SK-N-SH treated with all-trans-retinoic acid at 6 μM for 48 hours (cell line): ENCODE measurements around the gene USP12.

Experiments used
- ATAC-seq: fragments of 200-7000 bp; cut with Tn5 transposase; 3 replicates; pipeline ENCODE4 v1.9.1; 2020; ENCODE audit warnings: mild to moderate bottlenecking, moderate library complexity
- ARNTL ChIP-seq: fragments of 450-650 bp; formaldehyde crosslinking; IDR thresholded peaks from 2 replicates; pipeline ENCODE4 v1.5.0; 2020; ENCODE audit warnings: low read depth, mild to moderate bottlenecking, moderate library complexity, borderline replicate concordance
- BACH2 ChIP-seq: fragments of 250-450 bp; sonication (Bioruptor Pico); IDR thresholded peaks from 2 replicates; pipeline ENCODE4 v1.9.0; 2021; ENCODE audit warnings: mild to moderate bottlenecking, borderline replicate concordance
- CREB5 ChIP-seq: fragments of 250-450 bp; sonication (Bioruptor Pico); IDR thresholded peaks from 2 replicates; pipeline ENCODE4 v1.5.1; 2020; ENCODE audit warnings: low read depth, mild to moderate bottlenecking, moderate library complexity
- CSDC2 ChIP-seq: fragments of 250-450 bp; sonication (Bioruptor Pico); IDR thresholded peaks from 2 replicates; pipeline ENCODE4 v1.5.0; 2020; ENCODE audit warnings: mild to moderate bottlenecking, moderate library complexity
- ESRRG ChIP-seq: fragments of 250-450 bp; sonication (Bioruptor Pico); IDR thresholded peaks from 2 replicates; pipeline ENCODE4 v1.6.1; 2021; ENCODE audit warnings: mild to moderate bottlenecking
- GLIS3 ChIP-seq: fragments of 250-450 bp; sonication (Bioruptor Pico); IDR thresholded peaks from 2 replicates; pipeline ENCODE4 v1.5.0; 2020; ENCODE audit warnings: mild to moderate bottlenecking, moderate library complexity
- ISL1 ChIP-seq: fragments of 250-450 bp; sonication (Bioruptor Pico); IDR thresholded peaks from 2 replicates; pipeline ENCODE4 v2.1.2; 2022; ENCODE audit warnings: mild to moderate bottlenecking, moderate library complexity
- OSR1 ChIP-seq: fragments of 250-450 bp; sonication (Bioruptor Pico); IDR thresholded peaks from 2 replicates; pipeline ENCODE4 v1.8.0; 2022; ENCODE audit warnings: moderate library complexity, mild to moderate bottlenecking, inconsistent platforms
- RARB ChIP-seq: fragments of 250-450 bp; sonication (Bioruptor Pico); IDR thresholded peaks from 2 replicates; pipeline ENCODE4 v1.8.0; 2021; ENCODE audit warnings: mild to moderate bottlenecking, moderate library complexity
- TCF4 ChIP-seq: fragments of 250-450 bp; sonication (Bioruptor Pico); IDR thresholded peaks from 2 replicates; pipeline ENCODE4 v1.8.0; 2021; ENCODE audit warnings: mild to moderate bottlenecking, moderate library complexity, borderline replicate concordance
- TOX ChIP-seq: fragments of 250-450 bp; sonication (Bioruptor Pico); IDR thresholded peaks from 2 replicates; pipeline ENCODE4 v1.8.0; 2021; ENCODE audit warnings: mild to moderate bottlenecking, moderate library complexity, borderline replicate concordance
- ZC3H10 ChIP-seq: fragments of 250-450 bp; sonication (Bioruptor Pico); IDR thresholded peaks from 2 replicates; pipeline ENCODE4 v1.5.1; 2021; ENCODE audit warnings: mild to moderate bottlenecking, moderate library complexity
- ZFP3 ChIP-seq: fragments of 250-450 bp; sonication (Bioruptor Pico); IDR thresholded peaks from 2 replicates; pipeline ENCODE4 v1.5.0; 2020; ENCODE audit warnings: mild to moderate bottlenecking, moderate library complexity
- ZFP30 ChIP-seq: fragments of 450-650 bp; formaldehyde crosslinking; IDR thresholded peaks from 2 replicates; pipeline ENCODE4 v1.5.0; 2022; ENCODE audit warnings: mild to moderate bottlenecking, moderate library complexity
- ZNF70 ChIP-seq: fragments of 450-650 bp; formaldehyde crosslinking; IDR thresholded peaks from 2 replicates; pipeline ENCODE4 v1.5.0; 2020; ENCODE audit warnings: mild to moderate bottlenecking, moderate library complexity
- ZNF8 ChIP-seq: fragments of 450-650 bp; formaldehyde crosslinking; IDR thresholded peaks from 2 replicates; pipeline ENCODE4 v1.5.0; 2020; ENCODE audit warnings: mild to moderate bottlenecking, moderate library complexity
- TF ChIP-seq, protein P1 (sequence below): fragments of 250-450 bp; sonication (Bioruptor Pico); IDR thresholded peaks from 2 replicates; pipeline ENCODE4 v1.5.0; 2020; ENCODE audit warnings: mild to moderate bottlenecking, moderate library complexity
- TF ChIP-seq, protein P2 (sequence below): fragments of 250-450 bp; sonication (Bioruptor Pico); IDR thresholded peaks from 2 replicates; pipeline ENCODE4 v1.8.0; 2020; ENCODE audit warnings: mild to moderate bottlenecking, moderate library complexity, borderline replicate concordance
- TF ChIP-seq, protein P3 (sequence below): fragments of 250-450 bp; sonication (Bioruptor Pico); IDR thresholded peaks from 2 replicates; pipeline ENCODE4 v1.8.0; 2021; ENCODE audit warnings: low read depth, mild to moderate bottlenecking, moderate library complexity, borderline replicate concordance

The USP12 gene

DNA sequence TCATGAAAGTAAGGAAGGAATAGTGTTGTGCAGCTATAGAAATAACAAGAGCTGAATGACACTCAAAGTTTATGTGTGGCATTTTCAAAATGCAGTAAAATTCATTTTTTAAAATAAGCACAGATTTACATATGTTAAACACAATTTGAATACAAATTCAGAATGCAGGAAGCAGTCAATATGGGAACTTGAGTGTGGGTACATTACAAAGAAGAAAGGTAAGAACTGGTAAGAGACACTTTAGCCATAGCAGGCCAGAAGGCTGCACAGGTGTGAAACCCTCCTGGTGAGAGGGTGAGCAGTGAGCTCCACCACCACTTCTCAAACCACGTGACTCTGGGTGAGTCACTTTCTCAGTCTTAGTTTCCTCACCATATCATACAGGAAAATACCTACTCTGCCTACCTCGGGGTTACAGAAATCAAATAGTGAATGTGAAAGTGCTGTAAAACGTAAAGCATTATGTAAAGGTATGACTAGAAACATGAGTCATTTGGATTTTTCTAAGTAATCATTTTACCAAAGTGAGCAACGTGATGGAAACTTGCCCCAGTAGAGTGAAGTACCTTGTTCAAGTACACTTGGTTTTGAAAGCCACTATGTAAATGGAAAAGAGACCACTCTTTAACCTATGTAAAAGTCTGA, 40.5 kb downstream of the USP12 start:
- TF ChIP-seq, protein P1, sequence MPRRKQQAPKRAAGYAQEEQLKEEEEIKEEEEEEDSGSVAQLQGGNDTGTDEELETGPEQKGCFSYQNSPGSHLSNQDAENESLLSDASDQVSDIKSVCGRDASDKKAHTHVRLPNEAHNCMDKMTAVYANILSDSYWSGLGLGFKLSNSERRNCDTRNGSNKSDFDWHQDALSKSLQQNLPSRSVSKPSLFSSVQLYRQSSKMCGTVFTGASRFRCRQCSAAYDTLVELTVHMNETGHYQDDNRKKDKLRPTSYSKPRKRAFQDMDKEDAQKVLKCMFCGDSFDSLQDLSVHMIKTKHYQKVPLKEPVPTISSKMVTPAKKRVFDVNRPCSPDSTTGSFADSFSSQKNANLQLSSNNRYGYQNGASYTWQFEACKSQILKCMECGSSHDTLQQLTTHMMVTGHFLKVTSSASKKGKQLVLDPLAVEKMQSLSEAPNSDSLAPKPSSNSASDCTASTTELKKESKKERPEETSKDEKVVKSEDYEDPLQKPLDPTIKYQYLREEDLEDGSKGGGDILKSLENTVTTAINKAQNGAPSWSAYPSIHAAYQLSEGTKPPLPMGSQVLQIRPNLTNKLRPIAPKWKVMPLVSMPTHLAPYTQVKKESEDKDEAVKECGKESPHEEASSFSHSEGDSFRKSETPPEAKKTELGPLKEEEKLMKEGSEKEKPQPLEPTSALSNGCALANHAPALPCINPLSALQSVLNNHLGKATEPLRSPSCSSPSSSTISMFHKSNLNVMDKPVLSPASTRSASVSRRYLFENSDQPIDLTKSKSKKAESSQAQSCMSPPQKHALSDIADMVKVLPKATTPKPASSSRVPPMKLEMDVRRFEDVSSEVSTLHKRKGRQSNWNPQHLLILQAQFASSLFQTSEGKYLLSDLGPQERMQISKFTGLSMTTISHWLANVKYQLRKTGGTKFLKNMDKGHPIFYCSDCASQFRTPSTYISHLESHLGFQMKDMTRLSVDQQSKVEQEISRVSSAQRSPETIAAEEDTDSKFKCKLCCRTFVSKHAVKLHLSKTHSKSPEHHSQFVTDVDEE (CRISPR knock-in tag), result no peak
- TF ChIP-seq CSDC2 (CRISPR knock-in tag), result 0 out of 2 replicates have a peak, but pooled peaks have one; percentile 22
- TF ChIP-seq, all 23 proteins: peak for 1
- peak; percentile 29; the same call in 2 of the 3 replicates for ATAC-seq

DNA sequence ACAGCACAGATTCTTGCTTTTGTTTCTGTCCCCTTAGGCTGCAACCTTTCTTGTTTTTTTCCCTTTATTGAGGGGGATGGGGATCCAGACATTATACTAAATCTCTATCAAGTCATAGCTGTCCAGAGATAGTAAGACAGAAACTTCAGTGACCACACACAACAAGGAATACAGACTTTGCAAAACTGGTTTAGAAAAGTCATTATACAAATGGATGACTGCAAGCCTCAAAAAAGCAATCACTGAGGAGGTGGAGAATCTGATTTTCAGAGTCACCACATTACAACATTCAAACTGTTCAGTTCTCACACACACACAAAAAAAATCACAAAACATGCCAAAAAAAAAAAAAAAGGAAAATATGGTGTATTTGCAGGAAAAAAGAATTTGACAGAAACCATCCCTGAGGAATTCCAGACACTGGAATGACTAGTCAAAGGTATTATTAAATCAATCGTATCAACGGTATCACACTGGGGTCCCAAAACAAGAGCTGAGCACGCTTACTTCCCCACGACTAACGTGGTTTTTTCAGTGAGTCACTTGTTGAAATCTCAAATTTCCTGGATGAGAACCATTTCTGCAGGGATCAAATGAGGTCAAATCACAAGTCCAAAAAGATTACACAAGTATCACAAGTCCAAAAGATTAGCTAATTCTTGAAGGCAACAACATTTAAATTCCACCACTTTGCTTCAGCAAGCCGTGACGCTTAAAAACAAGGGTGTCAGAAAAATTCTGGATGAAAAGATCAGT, 41.2 kb downstream of the USP12 start:
- peak; percentile 32 for ATAC-seq
- no peak for TF ChIP-seq ZFP3
- TF ChIP-seq ESRRG (CRISPR knock-in tag), result no peak
- 0 out of 2 replicates have a peak, but pooled peaks have one; percentile 18 for TF ChIP-seq OSR1
- TF ChIP-seq ISL1 (CRISPR knock-in tag), result peak; percentile 47

- peak; percentile 80 for ATAC-seq
- TF ChIP-seq ISL1 (CRISPR knock-in tag), result peak; percentile 67
- no peak for TF ChIP-seq ARNTL (CRISPR knock-in tag)
- TF ChIP-seq, protein P2, sequence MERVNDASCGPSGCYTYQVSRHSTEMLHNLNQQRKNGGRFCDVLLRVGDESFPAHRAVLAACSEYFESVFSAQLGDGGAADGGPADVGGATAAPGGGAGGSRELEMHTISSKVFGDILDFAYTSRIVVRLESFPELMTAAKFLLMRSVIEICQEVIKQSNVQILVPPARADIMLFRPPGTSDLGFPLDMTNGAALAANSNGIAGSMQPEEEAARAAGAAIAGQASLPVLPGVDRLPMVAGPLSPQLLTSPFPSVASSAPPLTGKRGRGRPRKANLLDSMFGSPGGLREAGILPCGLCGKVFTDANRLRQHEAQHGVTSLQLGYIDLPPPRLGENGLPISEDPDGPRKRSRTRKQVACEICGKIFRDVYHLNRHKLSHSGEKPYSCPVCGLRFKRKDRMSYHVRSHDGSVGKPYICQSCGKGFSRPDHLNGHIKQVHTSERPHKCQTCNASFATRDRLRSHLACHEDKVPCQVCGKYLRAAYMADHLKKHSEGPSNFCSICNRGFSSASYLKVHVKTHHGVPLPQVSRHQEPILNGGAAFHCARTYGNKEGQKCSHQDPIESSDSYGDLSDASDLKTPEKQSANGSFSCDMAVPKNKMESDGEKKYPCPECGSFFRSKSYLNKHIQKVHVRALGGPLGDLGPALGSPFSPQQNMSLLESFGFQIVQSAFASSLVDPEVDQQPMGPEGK, result no peak
- TF ChIP-seq, protein P3, sequence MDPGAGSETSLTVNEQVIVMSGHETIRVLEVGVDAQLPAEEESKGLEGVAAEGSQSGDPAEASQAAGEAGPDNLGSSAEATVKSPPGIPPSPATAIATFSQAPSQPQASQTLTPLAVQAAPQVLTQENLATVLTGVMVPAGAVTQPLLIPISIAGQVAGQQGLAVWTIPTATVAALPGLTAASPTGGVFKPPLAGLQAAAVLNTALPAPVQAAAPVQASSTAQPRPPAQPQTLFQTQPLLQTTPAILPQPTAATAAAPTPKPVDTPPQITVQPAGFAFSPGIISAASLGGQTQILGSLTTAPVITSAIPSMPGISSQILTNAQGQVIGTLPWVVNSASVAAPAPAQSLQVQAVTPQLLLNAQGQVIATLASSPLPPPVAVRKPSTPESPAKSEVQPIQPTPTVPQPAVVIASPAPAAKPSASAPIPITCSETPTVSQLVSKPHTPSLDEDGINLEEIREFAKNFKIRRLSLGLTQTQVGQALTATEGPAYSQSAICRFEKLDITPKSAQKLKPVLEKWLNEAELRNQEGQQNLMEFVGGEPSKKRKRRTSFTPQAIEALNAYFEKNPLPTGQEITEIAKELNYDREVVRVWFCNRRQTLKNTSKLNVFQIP (CRISPR knock-in tag), result no peak
Measured at GRCh38 chr13:27128825-27129627, 42.6 kb downstream of the USP12 start.

GRCh38 chr13:27126859-27127258, 44.8 kb downstream of the USP12 start:
- TF ChIP-seq GLIS3 (CRISPR knock-in tag) (no peak), ZFP30 (no peak), ZFP3 (no peak), CREB5 (CRISPR knock-in tag) (no peak), RARB (CRISPR knock-in tag) (no peak), ZNF70 (CRISPR knock-in tag) (no peak), ZC3H10 (CRISPR knock-in tag) (no peak), BACH2 (CRISPR knock-in tag) (no peak), TOX (no peak), ZNF8 (CRISPR knock-in tag) (no peak), TCF4 (CRISPR knock-in tag) (no peak)
- TF ChIP-seq, protein P3 (CRISPR knock-in tag), result no peak
- TF ChIP-seq, protein P2, result no peak
- no peak for ATAC-seq
